AG10803 (cell line): ENCODE data around the gene UBL4B.
A peak's percentile ranks its signal among the peaks of the same experiment; 100 is the strongest.

ENCODE experiments used
- DNase-seq: peaks from one replicate; pipeline ENCODE4 v3.0.0; 2010; ENCODE audit warnings: low read depth
- H3K4me3 ChIP-seq: 2 replicates; pipeline ENCODE4 v1.5.1; 2011; ENCODE audit warnings: mild to moderate bottlenecking, low read length, control low read depth
- CTCF ChIP-seq: conservative IDR thresholded peaks from 2 replicates; pipeline ENCODE4 v1.5.1; 2011; ENCODE audit warnings: mild to moderate bottlenecking, low read length, control low read depth, inconsistent platforms

Gene UBL4B

GRCh38 chr1:110130989-110131388 lies 18.7 kb downstream of the UBL4B start:
- no peak for DNase-seq
- no peak overlapping the region for H3K4me3 ChIP-seq
- TF ChIP-seq CTCF, result no peak

GRCh38 chr1:110132682-110133081 lies 20.4 kb downstream of the UBL4B start:
- TF ChIP-seq CTCF, result no peak
- no peak for DNase-seq
- no peak overlapping the region for H3K4me3 ChIP-seq

- peak; percentile 62 for DNase-seq
- no peak overlapping the region for H3K4me3 ChIP-seq
- no peak for TF ChIP-seq CTCF
Measured at GRCh38 chr1:110133436-110133835, 21.2 kb downstream of the UBL4B start.

GRCh38 chr1:110134050-110134595 lies 21.9 kb downstream of the UBL4B start:
- no peak for DNase-seq
- no peak for TF ChIP-seq CTCF
- no peak overlapping the region for H3K4me3 ChIP-seq

GRCh38 chr1:110135246-110135645 lies 23.0 kb downstream of the UBL4B start:
- H3K4me3 ChIP-seq, result no peak overlapping the region
- no peak for TF ChIP-seq CTCF
- no peak for DNase-seq

- DNase-seq, result no peak
- no peak for TF ChIP-seq CTCF
- no peak overlapping the region for H3K4me3 ChIP-seq
Measured at GRCh38 chr1:110135666-110136065, 23.4 kb downstream of the UBL4B start.

- TF ChIP-seq CTCF, result no peak
- no peak overlapping the region for H3K4me3 ChIP-seq
- DNase-seq, result no peak
Measured at GRCh38 chr1:110136911-110137310, 24.7 kb downstream of the UBL4B start.
